ENCODE results near the gene PRIMPOL.

PRIMPOL gene

GRCh38 chr4:184643731-184644130 is 5.8 kb upstream of the PRIMPOL start:
- H3K4me3 ChIP-seq (ENCODE audit: low read depth, low read length), result no peak overlapping the region
- TF ChIP-seq CTCF (IDR thresholded peaks at IDR 0.05; ENCODE audit: low read depth, low read length, missing control alignments), result no peak
- no peak for DNase-seq (ENCODE audit: low read depth)

GRCh38 chr4:184644553-184645307 is 4.8 kb upstream of the PRIMPOL start:
- no peak for TF ChIP-seq CTCF (IDR thresholded peaks at IDR 0.05; ENCODE audit: low read depth, low read length, missing control alignments)
- no peak for DNase-seq (ENCODE audit: low read depth)
- no peak overlapping the region for H3K4me3 ChIP-seq (ENCODE audit: low read depth, low read length)

GRCh38 chr4:184645904-184646610 is 3.5 kb upstream of the PRIMPOL start:
- peak overlapping the region; percentile 28; the same call in 1 of the 2 replicates for H3K4me3 ChIP-seq (ENCODE audit: low read depth, low read length)
- TF ChIP-seq CTCF (IDR thresholded peaks at IDR 0.05; ENCODE audit: low read depth, low read length, missing control alignments), result no peak
- DNase-seq (ENCODE audit: low read depth), result no peak

- no peak for DNase-seq (ENCODE audit: low read depth)
- H3K4me3 ChIP-seq (ENCODE audit: low read depth, low read length), result peak overlapping the region; percentile 91
- TF ChIP-seq CTCF (IDR thresholded peaks at IDR 0.05; ENCODE audit: low read depth, low read length, missing control alignments), result no peak
These were observed 2.1 kb upstream of the PRIMPOL start for GRCh38 chr4:184647266-184648053.

GRCh38 chr4:184648054-184648312 is 1.6 kb upstream of the PRIMPOL start:
- TF ChIP-seq CTCF (IDR thresholded peaks at IDR 0.05; ENCODE audit: low read depth, low read length, missing control alignments), result no peak
- H3K4me3 ChIP-seq (ENCODE audit: low read depth, low read length), result peak overlapping the region; percentile 91
- no peak for DNase-seq (ENCODE audit: low read depth)

- TF ChIP-seq CTCF (IDR thresholded peaks at IDR 0.05; ENCODE audit: low read depth, low read length, missing control alignments), result no peak
- peak overlapping the region; percentile 91 for H3K4me3 ChIP-seq (ENCODE audit: low read depth, low read length)
- no peak for DNase-seq (ENCODE audit: low read depth)
These were observed 1.1 kb upstream of the PRIMPOL start for GRCh38 chr4:184648313-184649025.
